Adrenal gland (tissue), 5 donors: ENCODE results near the gene ARFIP2.

Experiments
- POLR2A ChIP-seq, 2 donors: fragments of 450-650 bp; IDR thresholded peaks; one replicate each; pipeline ENCODE4 v1.6.1; 2017; ENCODE audit warnings: antibody characterized with exemption in 2 of 2, mild to moderate bottlenecking in 2 of 2, moderate library complexity in 1 of 2
- TF ChIP-seq, protein P1 (sequence below), 6 experiments: fragments of 450-650 bp in 4 of 6; fragments of 200-600 bp in 2 of 6; sonication (generic) in 1 of 6; IDR thresholded peaks; 1 replicate in 5 of 6; 2 replicates in 1 of 6; pipeline versions ENCODE4 v1.5.1 to v1.8.0; 2016 to 2021; ENCODE audit warnings: antibody characterized with exemption in 6 of 6, mild to moderate bottlenecking in 2 of 6, moderate library complexity in 1 of 6
- donor health status: DM: no; HTN: no; CAD: no.

- TF ChIP-seq POLR2A (IDR thresholded peaks at IDR 0.05): no peak
- TF ChIP-seq, protein P1, sequence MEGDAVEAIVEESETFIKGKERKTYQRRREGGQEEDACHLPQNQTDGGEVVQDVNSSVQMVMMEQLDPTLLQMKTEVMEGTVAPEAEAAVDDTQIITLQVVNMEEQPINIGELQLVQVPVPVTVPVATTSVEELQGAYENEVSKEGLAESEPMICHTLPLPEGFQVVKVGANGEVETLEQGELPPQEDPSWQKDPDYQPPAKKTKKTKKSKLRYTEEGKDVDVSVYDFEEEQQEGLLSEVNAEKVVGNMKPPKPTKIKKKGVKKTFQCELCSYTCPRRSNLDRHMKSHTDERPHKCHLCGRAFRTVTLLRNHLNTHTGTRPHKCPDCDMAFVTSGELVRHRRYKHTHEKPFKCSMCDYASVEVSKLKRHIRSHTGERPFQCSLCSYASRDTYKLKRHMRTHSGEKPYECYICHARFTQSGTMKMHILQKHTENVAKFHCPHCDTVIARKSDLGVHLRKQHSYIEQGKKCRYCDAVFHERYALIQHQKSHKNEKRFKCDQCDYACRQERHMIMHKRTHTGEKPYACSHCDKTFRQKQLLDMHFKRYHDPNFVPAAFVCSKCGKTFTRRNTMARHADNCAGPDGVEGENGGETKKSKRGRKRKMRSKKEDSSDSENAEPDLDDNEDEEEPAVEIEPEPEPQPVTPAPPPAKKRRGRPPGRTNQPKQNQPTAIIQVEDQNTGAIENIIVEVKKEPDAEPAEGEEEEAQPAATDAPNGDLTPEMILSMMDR (IDR thresholded peaks at IDR 0.05): no peak
Measured at GRCh38 chr11:6459099-6459450, 22.1 kb downstream of the ARFIP2 start.
